GM23338 (cell line): ENCODE data around the gene GRIA3. TPM values are rescaled to one million over a fixed set of nuclear protein-coding genes. Genes with fewer than 3 reads are reported as not detected.

Experiments used
- ATAC-seq: fragments of 200-7000 bp; cut with Tn5 transposase; 3 replicates; pipeline ENCODE4 v1.9.1; 2020
- DNase-seq: peaks from one replicate; pipeline ENCODE4 v3.0.0-alpha.2; 2015; ENCODE audit warnings: low spot score
- H2AFZ ChIP-seq: fragments of 200-600 bp; sonication (generic); 2 replicates; pipeline ENCODE4 v1.8.0; 2016; ENCODE audit warnings: antibody characterized with exemption, mild to moderate bottlenecking, moderate library complexity
- H3F3A ChIP-seq: fragments of 200-600 bp; sonication (generic); replicated peaks from 2 replicates; pipeline ENCODE4 v1.8.0; 2017; ENCODE audit warnings: antibody characterized with exemption, mixed run types, low read depth
- H3K27ac ChIP-seq: fragments of 200-600 bp; sonication (generic); 2 replicates; pipeline ENCODE4 v1.6.1; 2016; ENCODE audit warnings: low read depth
- H3K27me3 ChIP-seq: fragments of 200-600 bp; sonication (generic); 2 replicates; pipeline ENCODE4 v1.8.0; 2016; ENCODE audit warnings: mild to moderate bottlenecking, mixed run types, moderate library complexity; ENCODE audit not compliant: insufficient read depth
- H3K36me3 ChIP-seq: fragments of 200-600 bp; sonication (generic); 2 replicates; pipeline ENCODE4 v1.8.0; 2016; ENCODE audit warnings: mild to moderate bottlenecking; ENCODE audit not compliant: insufficient read depth
- H3K4me1 ChIP-seq: fragments of 200-600 bp; sonication (generic); 2 replicates; pipeline ENCODE4 v1.8.0; 2016; ENCODE audit warnings: mild to moderate bottlenecking, moderate library complexity; ENCODE audit not compliant: insufficient read depth
- H3K4me2 ChIP-seq: fragments of 200-600 bp; sonication (generic); 2 replicates; pipeline ENCODE4 v1.7.1; 2017; ENCODE audit warnings: mixed run types
- H3K4me3 ChIP-seq: fragments of 200-600 bp; sonication (generic); 2 replicates; pipeline ENCODE4 v1.6.1; 2016; ENCODE audit warnings: mixed run types
- H3K79me2 ChIP-seq: fragments of 200-600 bp; sonication (generic); replicated peaks from 2 replicates; pipeline ENCODE4 v1.8.0; 2017; ENCODE audit warnings: mild to moderate bottlenecking; ENCODE audit not compliant: insufficient read depth
- H3K9me2 ChIP-seq: fragments of 200-600 bp; sonication (generic); 2 replicates; pipeline ENCODE4 v1.8.0; 2017; ENCODE audit not compliant: insufficient read depth
- H4K20me1 ChIP-seq: fragments of 200-600 bp; sonication (generic); replicated peaks from 2 replicates; pipeline ENCODE4 v1.8.0; 2017; ENCODE audit warnings: mild to moderate bottlenecking; ENCODE audit not compliant: insufficient read depth
- H3K27ac Mint-ChIP-seq: 2 replicates; pipeline ENCODE4 v1.8.0; 2020; ENCODE audit warnings: inconsistent platforms, mild to moderate bottlenecking, moderate library complexity, mixed read lengths
- H3K27me3 Mint-ChIP-seq: 3 replicates; pipeline ENCODE4 v1.8.0; 2022; ENCODE audit warnings: low read depth, mild to moderate bottlenecking, moderate library complexity, mixed read lengths, inconsistent platforms; ENCODE audit not compliant: insufficient read depth, poor library complexity
- H3K36me3 Mint-ChIP-seq: 3 replicates; pipeline ENCODE4 v1.8.0; 2021; ENCODE audit warnings: low read depth, mild to moderate bottlenecking, inconsistent platforms, moderate library complexity, mixed read lengths
- H3K4me1 Mint-ChIP-seq: 3 replicates; pipeline ENCODE4 v1.8.0; 2020; ENCODE audit warnings: mild to moderate bottlenecking, inconsistent platforms, mixed read lengths
- H3K4me3 Mint-ChIP-seq: 3 replicates; pipeline ENCODE4 v1.8.0; 2021; ENCODE audit warnings: moderate library complexity, mild to moderate bottlenecking, inconsistent platforms, mixed read lengths
- H3K9me3 Mint-ChIP-seq: 3 replicates; pipeline ENCODE4 v1.8.0; 2020; ENCODE audit warnings: moderate library complexity, mild to moderate bottlenecking, inconsistent platforms, mixed read lengths
- CREB1 ChIP-seq: fragments of 250-450 bp; sonication (Bioruptor Pico); IDR thresholded peaks from 2 replicates; pipeline ENCODE4 v1.5.0; 2020; ENCODE audit warnings: low read depth, mild to moderate bottlenecking, moderate library complexity
- EZH2 ChIP-seq: fragments of 200-600 bp; sonication (generic); IDR thresholded peaks from one replicate; pipeline ENCODE4 v1.8.0; 2017; ENCODE audit warnings: antibody characterized with exemption, mild to moderate bottlenecking, low read depth; ENCODE audit not compliant: unreplicated experiment
- EZH2phosphoT487 ChIP-seq: fragments of 200-600 bp; sonication (generic); IDR thresholded peaks from one replicate; pipeline ENCODE4 v1.8.1; 2018; ENCODE audit warnings: antibody characterized with exemption; ENCODE audit not compliant: unreplicated experiment
- JUNB ChIP-seq: IDR thresholded peaks from one replicate; pipeline ENCODE4 v1.6.1; 2016; ENCODE audit warnings: antibody characterized with exemption; ENCODE audit not compliant: unreplicated experiment
- NANOG ChIP-seq: IDR thresholded peaks from 2 replicates; pipeline ENCODE4 v1.6.1; 2016; ENCODE audit warnings: antibody characterized with exemption, borderline replicate concordance
- POLR2AphosphoS5 ChIP-seq: IDR thresholded peaks from 2 replicates; pipeline ENCODE4 v1.6.1; 2016; ENCODE audit warnings: antibody characterized with exemption, low read depth
- STAT1 ChIP-seq: IDR thresholded peaks from one replicate; pipeline ENCODE4 v1.6.1; 2016; ENCODE audit warnings: antibody characterized with exemption; ENCODE audit not compliant: unreplicated experiment
- ZNF114 ChIP-seq: fragments of 250-450 bp; sonication (Bioruptor Pico); IDR thresholded peaks from 2 replicates; pipeline ENCODE4 v1.5.0; 2020; ENCODE audit warnings: mild to moderate bottlenecking, moderate library complexity
- ZNF331 ChIP-seq: fragments of 250-450 bp; sonication (Bioruptor Pico); IDR thresholded peaks from 2 replicates; pipeline ENCODE4 v1.5.0; 2020; ENCODE audit warnings: low read depth, mild to moderate bottlenecking, moderate library complexity
- polyA plus RNA-seq: library from polyadenylated mRNA; unstranded; fragments of >200 nt; fragmentation: Nextera tagmentation; extraction: Ambion mirVana; gene quantifications from 2 replicates; pipeline ENCODE4 v1.2.1, GENCODE V29; 2016
- total RNA-seq: library from RNA; depleted of rRNA; stranded (reverse); fragments of >200 nt; shearing (Covaris generic); gene quantifications from 2 replicates; pipeline ENCODE4 v1.2.3, GENCODE V29; 2014
- TF ChIP-seq, protein P1 (sequence below): IDR thresholded peaks from 2 replicates; pipeline ENCODE4 v1.6.1; 2016; ENCODE audit warnings: antibody characterized with exemption
- TF ChIP-seq, protein P2 (sequence below): fragments of 250-450 bp; sonication (Bioruptor Pico); IDR thresholded peaks from 2 replicates; pipeline ENCODE4 v1.5.0; 2020; ENCODE audit warnings: mild to moderate bottlenecking, moderate library complexity
- TF ChIP-seq, protein P3 (sequence below): IDR thresholded peaks from one replicate; pipeline ENCODE4 v1.6.1; 2018; ENCODE audit warnings: antibody characterized with exemption; ENCODE audit not compliant: unreplicated experiment
- TF ChIP-seq, protein P4 (sequence below), 2 experiments: fragments of 200-600 bp in 1 of 2; sonication (generic) in 1 of 2; conservative IDR thresholded peaks; 2 replicates each; pipeline versions ENCODE4 v1.5.1 to v1.6.1; 2016 to 2017; ENCODE audit warnings: antibody characterized with exemption in 2 of 2, low read depth in 2 of 2, mild to moderate bottlenecking in 2 of 2, moderate library complexity in 1 of 2

The GRIA3 gene
- total and polyA plus RNA-seq, 2 experiments from 2014 or later = 2.7 to 5.6 TPM

DNA sequence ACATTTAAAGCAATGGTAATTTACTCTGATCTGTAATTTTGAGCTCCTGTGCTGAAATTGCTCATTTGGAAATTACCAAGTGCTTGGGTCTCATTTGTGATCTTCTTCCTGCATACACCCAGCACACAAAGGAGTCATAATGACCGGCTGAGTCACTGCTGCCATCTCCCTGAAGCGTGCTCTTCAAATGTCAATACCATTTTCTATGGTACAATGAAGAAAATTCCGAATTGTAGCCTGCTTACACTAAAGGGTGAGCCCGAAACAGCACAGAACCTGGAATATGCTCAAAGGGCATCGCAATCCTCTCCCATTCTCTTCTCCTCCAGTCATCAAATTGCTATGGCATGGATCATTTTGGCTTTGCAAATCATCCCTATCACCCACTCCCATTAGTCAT is 140.5 kb downstream of the GRIA3 start:
- H2AFZ ChIP-seq = no peak overlapping the region
- H3K79me2 ChIP-seq = no peaks in the 10 kb centered on the region
- peak overlapping the region; percentile 76 for H3K27ac Mint-ChIP-seq
- H3K36me3 ChIP-seq = no peaks in the 10 kb centered on the region
- no peaks in the 10 kb centered on the region for H3K27me3 Mint-ChIP-seq
- no peaks in the 10 kb centered on the region for H4K20me1 ChIP-seq
- DNase-seq (no peak), ATAC-seq (no peak)
- no peaks in the 10 kb centered on the region for H3F3A ChIP-seq
- no peaks in the 10 kb centered on the region for H3K9me3 Mint-ChIP-seq
- H3K36me3 Mint-ChIP-seq = no peaks in the 10 kb centered on the region
- H3K27me3 ChIP-seq = no peaks in the 10 kb centered on the region
- 0 out of 2 replicates have a peak overlapping the region, but pooled peaks have one; percentile 34 for H3K4me2 ChIP-seq
- no peak overlapping the region; the same call in 2 of the 3 replicates for H3K4me3 Mint-ChIP-seq
- TF ChIP-seq NANOG (no peak), CREB1 (no peak), STAT1 (no peak), ZNF114 (no peak), POLR2AphosphoS5 (no peak), EZH2 (no peak), ZNF331 (CRISPR knock-in tag) (no peak), EZH2phosphoT487 (no peak), JUNB (no peak)
- TF ChIP-seq, protein P1, sequence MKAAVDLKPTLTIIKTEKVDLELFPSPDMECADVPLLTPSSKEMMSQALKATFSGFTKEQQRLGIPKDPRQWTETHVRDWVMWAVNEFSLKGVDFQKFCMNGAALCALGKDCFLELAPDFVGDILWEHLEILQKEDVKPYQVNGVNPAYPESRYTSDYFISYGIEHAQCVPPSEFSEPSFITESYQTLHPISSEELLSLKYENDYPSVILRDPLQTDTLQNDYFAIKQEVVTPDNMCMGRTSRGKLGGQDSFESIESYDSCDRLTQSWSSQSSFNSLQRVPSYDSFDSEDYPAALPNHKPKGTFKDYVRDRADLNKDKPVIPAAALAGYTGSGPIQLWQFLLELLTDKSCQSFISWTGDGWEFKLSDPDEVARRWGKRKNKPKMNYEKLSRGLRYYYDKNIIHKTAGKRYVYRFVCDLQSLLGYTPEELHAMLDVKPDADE = no peak
- TF ChIP-seq, protein P2, sequence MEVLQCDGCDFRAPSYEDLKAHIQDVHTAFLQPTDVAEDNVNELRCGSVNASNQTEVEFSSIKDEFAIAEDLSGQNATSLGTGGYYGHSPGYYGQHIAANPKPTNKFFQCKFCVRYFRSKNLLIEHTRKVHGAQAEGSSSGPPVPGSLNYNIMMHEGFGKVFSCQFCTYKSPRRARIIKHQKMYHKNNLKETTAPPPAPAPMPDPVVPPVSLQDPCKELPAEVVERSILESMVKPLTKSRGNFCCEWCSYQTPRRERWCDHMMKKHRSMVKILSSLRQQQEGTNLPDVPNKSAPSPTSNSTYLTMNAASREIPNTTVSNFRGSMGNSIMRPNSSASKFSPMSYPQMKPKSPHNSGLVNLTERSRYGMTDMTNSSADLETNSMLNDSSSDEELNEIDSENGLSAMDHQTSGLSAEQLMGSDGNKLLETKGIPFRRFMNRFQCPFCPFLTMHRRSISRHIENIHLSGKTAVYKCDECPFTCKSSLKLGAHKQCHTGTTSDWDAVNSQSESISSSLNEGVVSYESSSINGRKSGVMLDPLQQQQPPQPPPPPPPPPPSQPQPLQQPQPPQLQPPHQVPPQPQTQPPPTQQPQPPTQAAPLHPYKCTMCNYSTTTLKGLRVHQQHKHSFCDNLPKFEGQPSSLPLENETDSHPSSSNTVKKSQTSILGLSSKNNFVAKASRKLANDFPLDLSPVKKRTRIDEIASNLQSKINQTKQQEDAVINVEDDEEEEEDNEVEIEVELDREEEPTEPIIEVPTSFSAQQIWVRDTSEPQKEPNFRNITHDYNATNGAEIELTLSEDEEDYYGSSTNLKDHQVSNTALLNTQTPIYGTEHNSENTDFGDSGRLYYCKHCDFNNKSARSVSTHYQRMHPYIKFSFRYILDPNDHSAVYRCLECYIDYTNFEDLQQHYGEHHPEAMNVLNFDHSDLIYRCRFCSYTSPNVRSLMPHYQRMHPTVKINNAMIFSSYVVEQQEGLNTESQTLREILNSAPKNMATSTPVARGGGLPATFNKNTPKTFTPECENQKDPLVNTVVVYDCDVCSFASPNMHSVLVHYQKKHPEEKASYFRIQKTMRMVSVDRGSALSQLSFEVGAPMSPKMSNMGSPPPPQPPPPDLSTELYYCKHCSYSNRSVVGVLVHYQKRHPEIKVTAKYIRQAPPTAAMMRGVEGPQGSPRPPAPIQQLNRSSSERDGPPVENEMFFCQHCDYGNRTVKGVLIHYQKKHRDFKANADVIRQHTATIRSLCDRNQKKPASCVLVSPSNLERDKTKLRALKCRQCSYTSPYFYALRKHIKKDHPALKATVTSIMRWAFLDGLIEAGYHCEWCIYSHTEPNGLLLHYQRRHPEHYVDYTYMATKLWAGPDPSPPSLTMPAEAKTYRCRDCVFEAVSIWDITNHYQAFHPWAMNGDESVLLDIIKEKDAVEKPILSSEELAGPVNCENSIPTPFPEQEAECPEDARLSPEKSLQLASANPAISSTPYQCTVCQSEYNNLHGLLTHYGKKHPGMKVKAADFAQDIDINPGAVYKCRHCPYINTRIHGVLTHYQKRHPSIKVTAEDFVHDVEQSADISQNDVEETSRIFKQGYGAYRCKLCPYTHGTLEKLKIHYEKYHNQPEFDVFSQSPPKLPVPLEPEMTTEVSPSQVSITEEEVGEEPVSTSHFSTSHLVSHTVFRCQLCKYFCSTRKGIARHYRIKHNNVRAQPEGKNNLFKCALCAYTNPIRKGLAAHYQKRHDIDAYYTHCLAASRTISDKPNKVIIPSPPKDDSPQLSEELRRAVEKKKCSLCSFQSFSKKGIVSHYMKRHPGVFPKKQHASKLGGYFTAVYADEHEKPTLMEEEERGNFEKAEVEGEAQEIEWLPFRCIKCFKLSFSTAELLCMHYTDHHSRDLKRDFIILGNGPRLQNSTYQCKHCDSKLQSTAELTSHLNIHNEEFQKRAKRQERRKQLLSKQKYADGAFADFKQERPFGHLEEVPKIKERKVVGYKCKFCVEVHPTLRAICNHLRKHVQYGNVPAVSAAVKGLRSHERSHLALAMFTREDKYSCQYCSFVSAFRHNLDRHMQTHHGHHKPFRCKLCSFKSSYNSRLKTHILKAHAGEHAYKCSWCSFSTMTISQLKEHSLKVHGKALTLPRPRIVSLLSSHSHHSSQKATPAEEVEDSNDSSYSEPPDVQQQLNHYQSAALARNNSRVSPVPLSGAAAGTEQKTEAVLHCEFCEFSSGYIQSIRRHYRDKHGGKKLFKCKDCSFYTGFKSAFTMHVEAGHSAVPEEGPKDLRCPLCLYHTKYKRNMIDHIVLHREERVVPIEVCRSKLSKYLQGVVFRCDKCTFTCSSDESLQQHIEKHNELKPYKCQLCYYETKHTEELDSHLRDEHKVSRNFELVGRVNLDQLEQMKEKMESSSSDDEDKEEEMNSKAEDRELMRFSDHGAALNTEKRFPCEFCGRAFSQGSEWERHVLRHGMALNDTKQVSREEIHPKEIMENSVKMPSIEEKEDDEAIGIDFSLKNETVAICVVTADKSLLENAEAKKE = no peak
- TF ChIP-seq, protein P3, sequence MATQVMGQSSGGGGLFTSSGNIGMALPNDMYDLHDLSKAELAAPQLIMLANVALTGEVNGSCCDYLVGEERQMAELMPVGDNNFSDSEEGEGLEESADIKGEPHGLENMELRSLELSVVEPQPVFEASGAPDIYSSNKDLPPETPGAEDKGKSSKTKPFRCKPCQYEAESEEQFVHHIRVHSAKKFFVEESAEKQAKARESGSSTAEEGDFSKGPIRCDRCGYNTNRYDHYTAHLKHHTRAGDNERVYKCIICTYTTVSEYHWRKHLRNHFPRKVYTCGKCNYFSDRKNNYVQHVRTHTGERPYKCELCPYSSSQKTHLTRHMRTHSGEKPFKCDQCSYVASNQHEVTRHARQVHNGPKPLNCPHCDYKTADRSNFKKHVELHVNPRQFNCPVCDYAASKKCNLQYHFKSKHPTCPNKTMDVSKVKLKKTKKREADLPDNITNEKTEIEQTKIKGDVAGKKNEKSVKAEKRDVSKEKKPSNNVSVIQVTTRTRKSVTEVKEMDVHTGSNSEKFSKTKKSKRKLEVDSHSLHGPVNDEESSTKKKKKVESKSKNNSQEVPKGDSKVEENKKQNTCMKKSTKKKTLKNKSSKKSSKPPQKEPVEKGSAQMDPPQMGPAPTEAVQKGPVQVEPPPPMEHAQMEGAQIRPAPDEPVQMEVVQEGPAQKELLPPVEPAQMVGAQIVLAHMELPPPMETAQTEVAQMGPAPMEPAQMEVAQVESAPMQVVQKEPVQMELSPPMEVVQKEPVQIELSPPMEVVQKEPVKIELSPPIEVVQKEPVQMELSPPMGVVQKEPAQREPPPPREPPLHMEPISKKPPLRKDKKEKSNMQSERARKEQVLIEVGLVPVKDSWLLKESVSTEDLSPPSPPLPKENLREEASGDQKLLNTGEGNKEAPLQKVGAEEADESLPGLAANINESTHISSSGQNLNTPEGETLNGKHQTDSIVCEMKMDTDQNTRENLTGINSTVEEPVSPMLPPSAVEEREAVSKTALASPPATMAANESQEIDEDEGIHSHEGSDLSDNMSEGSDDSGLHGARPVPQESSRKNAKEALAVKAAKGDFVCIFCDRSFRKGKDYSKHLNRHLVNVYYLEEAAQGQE = no peak
- TF ChIP-seq, protein P4, sequence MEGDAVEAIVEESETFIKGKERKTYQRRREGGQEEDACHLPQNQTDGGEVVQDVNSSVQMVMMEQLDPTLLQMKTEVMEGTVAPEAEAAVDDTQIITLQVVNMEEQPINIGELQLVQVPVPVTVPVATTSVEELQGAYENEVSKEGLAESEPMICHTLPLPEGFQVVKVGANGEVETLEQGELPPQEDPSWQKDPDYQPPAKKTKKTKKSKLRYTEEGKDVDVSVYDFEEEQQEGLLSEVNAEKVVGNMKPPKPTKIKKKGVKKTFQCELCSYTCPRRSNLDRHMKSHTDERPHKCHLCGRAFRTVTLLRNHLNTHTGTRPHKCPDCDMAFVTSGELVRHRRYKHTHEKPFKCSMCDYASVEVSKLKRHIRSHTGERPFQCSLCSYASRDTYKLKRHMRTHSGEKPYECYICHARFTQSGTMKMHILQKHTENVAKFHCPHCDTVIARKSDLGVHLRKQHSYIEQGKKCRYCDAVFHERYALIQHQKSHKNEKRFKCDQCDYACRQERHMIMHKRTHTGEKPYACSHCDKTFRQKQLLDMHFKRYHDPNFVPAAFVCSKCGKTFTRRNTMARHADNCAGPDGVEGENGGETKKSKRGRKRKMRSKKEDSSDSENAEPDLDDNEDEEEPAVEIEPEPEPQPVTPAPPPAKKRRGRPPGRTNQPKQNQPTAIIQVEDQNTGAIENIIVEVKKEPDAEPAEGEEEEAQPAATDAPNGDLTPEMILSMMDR (conservative IDR thresholded peaks at IDR 0.05; ENCODE audit: low read depth in 2 of 2) = no peak
- H3K4me1 ChIP-seq = peaks cover 18% of the 10 kb centered on the region
- H3K4me3 ChIP-seq = no peak overlapping the region
- no peaks in the 10 kb centered on the region for H3K9me2 ChIP-seq
- H3K27ac ChIP-seq = no peak overlapping the region
- peaks cover 22% of the 10 kb centered on the region for H3K4me1 Mint-ChIP-seq
